HPDE6-E6E7 (cell line): ENCODE results near the gene IFITM2.
"Not testable (repeated sequence)": the region's sequence is repeated elsewhere in the genome, so short reads cannot be mapped to it uniquely, and the experiment has no call there.

Source experiments
- DNase-seq: peaks from one replicate; pipeline ENCODE4 v3.0.0; 2011; ENCODE audit warnings: missing footprints; ENCODE audit errors: extremely low spot score

IFITM2 gene

DNA sequence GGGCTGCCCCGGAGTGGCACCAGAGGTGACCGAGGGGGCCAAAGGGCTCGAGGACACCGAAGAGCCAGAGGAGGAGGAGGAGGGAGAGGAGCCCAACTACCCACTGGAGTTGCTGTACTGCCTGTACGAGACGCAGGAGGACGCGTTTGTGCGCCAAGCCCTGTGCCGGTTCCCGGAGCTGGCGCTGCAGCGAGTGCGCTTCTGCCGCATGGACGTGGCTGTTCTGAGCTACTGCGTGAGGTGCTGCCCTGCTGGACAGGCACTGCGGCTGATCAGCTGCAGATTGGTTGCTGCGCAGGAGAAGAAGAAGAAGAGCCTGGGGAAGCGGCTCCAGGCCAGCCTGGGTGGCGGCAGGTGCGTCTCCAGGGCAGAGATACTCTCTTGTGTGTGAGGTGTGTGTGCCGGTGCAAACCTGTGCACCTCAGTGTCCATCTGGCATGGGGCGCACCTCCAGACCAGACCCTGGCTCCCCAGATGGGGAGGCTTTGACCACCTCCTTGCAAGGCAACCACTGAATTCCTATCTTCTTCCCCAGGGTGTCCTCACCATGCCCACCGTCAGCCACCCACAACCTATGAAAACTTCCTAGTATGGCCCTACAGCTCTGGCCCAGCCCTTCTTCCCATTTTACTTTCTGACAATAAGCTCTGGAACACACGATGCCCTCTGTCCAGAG lies 26.0 kb upstream of the IFITM2 start:
- no peak for DNase-seq

GRCh38 chr11:282171-282570 lies 25.4 kb upstream of the IFITM2 start:
- DNase-seq: no peak

- no peak for DNase-seq
These were observed 24.8 kb upstream of the IFITM2 start for GRCh38 chr11:282630-283360.

DNA sequence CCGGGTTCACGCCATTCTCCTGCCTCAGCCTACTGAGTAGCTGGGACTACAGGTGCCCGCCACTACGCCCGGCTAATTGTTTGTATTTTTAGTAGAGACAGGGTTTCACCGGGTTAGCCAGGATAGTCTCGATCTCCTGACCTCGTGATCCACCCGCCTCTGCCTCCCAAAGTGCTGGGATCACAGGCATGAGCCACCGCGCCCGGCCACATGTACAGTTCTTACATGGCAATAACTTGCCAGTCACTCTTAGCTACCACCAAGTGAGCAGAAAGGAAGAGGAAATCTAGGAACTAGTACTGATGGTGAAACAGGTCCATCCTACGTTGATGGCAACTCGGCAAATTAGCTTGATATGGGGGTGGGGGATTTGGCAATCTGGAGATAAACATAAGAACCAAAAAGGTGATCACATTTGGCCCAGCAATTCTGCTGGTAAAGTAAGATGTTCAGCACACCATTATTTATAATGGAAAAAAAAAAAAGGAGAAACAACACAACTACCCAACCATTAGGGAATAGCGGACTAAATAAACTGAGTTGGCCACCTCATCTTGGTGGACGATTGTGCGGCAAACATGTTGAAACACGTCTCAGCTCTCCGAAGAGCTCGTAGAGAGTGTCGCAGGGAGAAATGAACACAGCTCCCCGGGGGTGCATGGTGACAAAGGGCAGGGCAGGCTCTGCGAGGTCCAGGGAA lies 24.1 kb upstream of the IFITM2 start:
- DNase-seq: no peak

DNA sequence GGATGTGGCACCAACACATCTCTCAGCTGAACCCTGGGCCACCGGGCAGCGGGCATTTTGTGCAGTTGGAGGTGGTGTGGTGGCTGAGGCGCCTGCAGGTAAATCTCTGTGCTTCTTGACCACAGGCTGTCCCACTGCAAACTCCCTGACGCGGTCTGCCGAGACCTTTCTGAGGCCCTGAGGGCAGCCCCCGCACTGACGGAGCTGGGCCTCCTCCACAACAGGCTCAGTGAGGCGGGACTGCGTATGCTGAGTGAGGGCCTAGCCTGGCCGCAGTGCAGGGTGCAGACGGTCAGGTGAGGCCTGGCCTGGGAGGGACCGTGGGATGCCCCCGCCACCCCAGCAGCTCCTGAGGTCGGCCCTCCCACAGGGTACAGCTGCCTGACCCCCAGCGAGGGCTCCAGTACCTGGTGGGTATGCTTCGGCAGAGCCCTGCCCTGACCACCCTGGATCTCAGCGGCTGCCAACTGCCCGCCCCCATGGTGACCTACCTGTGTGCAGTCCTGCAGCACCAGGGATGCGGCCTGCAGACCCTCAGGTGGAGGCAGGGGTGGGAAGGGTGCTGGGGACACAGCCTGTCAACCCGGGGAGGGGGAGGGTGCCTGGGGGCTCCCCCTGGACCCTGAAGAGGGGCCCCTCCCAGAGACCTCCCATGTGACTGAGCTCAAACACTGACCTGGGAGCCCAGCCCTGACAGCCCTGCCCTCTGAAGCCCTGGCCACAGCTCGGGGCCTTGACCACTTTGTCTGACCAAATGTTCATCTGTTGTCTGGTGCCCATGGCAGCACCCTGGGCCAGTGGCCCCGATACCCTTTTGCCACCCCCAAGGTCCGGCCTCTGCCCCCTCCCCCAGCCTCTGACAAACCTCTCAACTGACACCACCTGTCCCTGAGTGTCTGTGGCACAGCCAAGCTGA lies 23.3 kb upstream of the IFITM2 start:
- DNase-seq: no peak

GRCh38 chr11:285021-285893 lies 22.4 kb upstream of the IFITM2 start:
- no peak for DNase-seq

DNA sequence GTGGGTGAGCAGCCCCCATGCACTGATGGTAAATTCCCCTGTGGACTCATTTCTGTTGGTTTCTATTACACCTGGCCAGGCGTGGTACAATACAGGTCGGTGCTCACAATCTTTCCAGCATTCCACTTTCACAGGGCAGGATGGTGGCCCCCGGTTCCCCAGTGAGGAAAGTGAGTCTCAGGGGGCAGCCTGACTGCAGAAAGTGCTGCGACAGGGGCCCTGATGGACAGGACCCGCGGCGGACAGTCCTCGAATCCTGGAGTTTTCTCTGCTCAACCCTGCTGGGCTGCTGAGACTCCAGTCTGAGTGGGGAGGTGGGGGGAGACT lies 21.8 kb upstream of the IFITM2 start:
- DNase-seq: no peak

DNA sequence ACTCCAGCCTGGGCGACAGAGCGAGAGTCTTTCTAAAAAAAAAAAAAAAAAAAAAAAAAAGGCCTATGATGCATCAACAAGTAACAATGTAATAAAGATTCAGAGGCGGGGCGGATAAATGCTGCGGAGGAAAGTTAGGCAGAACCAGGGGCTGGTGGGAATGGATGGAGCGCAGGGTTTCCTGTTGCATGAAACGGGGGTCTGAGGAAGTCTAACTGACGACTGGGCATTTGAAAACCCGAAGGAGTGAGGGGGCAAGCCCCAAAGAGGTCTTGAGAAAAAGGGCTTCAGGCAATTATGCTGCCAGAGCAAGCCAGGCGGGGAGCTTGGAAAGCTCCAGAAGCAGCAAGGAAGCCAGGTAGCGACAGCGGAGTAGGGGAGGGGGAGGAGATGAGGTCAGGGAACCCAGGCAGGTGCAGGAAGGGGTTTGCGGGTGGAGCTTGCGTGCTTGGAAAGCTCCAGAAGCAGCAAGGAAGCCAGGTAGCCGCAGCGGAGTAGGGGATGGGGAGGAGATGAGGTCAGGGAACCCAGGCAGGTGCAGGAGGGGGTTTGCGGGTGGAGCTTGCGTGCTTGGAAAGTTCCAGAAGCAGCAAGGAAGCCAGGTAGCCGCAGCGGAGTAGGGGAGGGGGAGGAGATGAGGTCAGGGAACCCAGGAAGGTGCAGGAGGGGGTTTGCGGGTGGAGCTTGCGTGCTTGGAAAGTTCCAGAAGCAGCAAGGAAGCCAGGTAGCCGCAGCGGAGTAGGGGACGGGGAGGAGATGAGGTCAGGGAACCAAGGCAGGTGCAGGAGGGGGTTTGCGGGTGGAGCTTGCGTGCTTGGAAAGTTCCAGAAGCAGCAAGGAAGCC lies 20.4 kb upstream of the IFITM2 start:
- not testable (repeated sequence) for DNase-seq

DNA sequence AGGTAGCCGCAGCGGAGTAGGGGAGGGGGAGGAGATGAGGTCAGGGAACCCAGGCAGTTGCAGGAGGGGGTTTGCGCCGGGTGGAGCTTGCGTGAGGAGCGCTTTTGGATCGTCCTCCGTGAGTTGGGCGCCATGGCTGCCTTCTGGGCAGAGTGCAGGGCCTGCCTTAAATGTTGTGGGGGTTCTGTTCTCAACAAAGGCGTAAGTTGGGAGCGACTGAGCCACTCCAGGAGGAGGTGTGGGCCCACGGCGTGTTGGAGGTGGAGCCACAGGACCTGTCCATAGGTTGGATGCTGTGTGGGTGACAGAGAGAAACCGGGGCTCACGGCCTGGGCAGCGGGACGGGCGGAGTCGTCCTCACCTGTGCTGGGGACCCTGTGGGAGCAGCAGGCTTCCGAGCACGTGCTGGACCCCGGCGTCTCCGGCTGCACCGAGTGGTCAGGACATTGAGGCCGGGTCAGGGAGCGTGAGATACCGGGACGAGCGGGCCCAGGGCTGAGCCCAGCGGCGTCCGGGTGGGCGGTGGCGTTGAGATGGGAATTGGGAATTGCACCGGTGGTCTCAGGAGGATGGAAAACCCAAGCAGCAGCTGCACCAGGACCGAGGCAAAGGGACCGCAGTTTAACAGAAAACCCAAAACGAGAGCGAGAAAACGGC lies 19.7 kb upstream of the IFITM2 start:
- DNase-seq: no peak

- DNase-seq: no peak
These were observed 18.9 kb upstream of the IFITM2 start, which contains the start of gene PGGHG for GRCh38 chr11:288478-289397. Gene PGGHG, plus strand, starts transcription at chr11:289126. Its CDS starts 691 bp downstream, at chr11:289817.

GRCh38 chr11:289398-289711 lies 18.3 kb upstream of the IFITM2 start:
- DNase-seq: no peak

DNA sequence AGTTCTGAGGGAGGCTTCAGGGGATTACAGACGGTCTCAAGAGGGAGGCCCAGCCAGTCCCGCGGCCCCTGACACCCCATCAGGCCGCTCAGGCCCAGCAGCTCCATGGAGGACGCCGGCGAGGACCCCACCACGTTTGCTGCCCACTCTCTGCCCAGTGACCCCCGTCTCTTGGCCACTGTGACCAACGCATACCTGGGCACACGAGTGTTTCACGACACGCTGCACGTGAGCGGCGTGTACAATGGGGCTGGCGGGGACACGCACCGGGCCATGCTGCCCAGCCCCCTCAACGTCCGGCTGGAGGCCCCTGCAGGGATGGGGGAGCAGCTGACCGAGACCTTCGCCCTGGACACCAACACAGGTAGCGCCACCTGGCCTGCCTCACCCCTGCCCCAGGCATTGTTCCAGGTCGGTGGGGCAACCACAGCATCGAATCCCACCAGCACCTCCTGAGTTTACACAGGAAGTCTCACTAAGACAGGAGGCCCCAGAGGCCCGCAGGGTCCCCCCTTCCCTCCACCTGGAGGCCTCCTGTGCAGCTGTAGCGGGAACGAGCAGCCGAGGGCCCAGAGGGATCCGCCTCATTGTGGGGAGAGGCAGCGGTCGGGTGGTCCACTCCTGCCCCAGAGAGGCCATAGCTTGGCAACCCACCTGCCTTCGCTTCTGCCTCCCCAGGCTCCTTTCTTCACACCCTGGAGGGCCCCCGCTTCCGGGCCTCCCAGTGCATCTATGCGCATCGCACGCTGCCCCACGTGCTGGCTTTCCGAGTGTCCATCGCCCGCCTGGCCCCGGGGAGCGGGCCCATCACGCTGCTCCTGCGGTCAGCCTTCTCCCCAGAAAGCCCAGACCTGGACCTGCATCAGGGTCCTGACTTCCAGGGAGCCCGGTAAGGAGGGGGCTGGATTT lies 17.6 kb upstream of the IFITM2 start:
- no peak for DNase-seq

GRCh38 chr11:290621-291231 lies 16.9 kb upstream of the IFITM2 start:
- no peak for DNase-seq

DNA sequence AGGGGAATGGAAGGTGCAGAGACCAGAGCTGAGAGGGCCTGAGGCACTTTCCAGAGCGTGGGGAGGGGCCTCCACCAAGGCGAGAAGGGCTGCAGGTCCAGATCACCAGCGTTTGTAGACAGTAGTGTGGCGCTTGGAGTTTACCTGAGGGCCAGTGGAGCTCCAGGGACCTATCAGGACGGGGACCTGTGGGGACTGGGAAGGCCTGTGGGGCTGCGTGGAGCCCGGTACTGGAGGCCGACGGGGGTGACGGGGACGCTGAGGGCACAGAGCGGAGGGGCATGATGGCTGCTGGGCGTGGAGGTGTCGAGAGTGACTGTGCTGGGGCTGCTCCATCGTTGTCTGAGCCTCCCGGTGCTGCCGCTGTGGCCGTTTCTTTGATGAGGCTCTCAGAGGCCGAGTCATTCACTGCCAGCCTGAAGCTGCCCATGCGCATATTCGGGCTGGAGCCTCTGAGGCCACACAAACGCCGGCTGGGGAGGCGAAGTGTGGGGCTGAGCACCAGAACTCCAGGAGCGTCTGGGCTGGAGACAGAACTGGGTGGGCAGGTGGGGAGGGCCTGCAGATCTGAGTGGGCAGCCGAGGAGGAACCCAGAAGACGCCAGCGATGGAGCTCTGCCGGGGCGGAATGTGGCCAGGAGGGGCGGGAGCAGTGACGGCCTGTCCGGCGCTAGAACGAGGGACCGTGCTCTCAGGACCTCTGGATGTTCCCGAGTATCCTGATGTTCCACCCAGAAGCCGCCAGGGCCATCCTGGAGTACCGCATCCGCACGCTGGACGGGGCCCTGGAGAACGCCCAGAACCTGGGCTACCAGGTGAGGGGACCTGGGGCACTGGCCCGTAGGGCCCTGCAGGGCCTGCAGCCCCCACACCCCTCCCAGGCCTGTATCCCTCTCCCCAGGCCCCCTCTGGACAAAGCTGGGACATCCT lies 16.1 kb upstream of the IFITM2 start:
- DNase-seq: no peak

GRCh38 chr11:292211-293121 lies 15.2 kb upstream of the IFITM2 start:
- DNase-seq: no peak
